DMS153 treated with DMSO at 0.1 percent for 48 hours (cell line): Measurements from ENCODE around the gene AR.
"Not testable (repeated sequence)": the region's sequence is repeated elsewhere in the genome, so short reads cannot be mapped to it uniquely, and the experiment has no call there.

ENCODE experiments used
- DNase-seq: peaks from one replicate; lab custom pipeline; 2025; ENCODE audit not compliant: unreplicated experiment; lab: John Stamatoyannopoulos, UW

The AR gene

GRCh38 chrX:67635424-67635823 is 91.6 kb downstream of the AR start:
- DNase-seq, result no peak

- no peak for DNase-seq
These were observed 92.7 kb downstream of the AR start for GRCh38 chrX:67636532-67636931.

- DNase-seq, result not testable (repeated sequence)
These were observed 93.5 kb downstream of the AR start for GRCh38 chrX:67637293-67637692.

- DNase-seq, result no peak
These were observed 104.5 kb downstream of the AR start for GRCh38 chrX:67648361-67648760.

- DNase-seq, result no peak
These were observed 107.8 kb downstream of the AR start for GRCh38 chrX:67651437-67652142.

- no peak for DNase-seq
These were observed 108.7 kb downstream of the AR start for GRCh38 chrX:67652543-67652942.

GRCh38 chrX:67654301-67654700 is 110.5 kb downstream of the AR start:
- DNase-seq, result no peak

GRCh38 chrX:67665583-67665982 is 121.8 kb downstream of the AR start:
- no peak for DNase-seq

GRCh38 chrX:67670717-67671116 is 126.9 kb downstream of the AR start:
- not testable (repeated sequence) for DNase-seq

GRCh38 chrX:67673741-67674274 is 130.0 kb downstream of the AR start:
- DNase-seq, result no peak

GRCh38 chrX:67674741-67675140 is 130.9 kb downstream of the AR start:
- no peak for DNase-seq

GRCh38 chrX:67684136-67684535 is 140.3 kb downstream of the AR start:
- DNase-seq, result no peak

GRCh38 chrX:67692246-67692645 is 148.4 kb downstream of the AR start:
- no peak for DNase-seq

- DNase-seq, result no peak
These were observed 150.1 kb downstream of the AR start for GRCh38 chrX:67693928-67694327.

- DNase-seq, result no peak
These were observed 153.6 kb downstream of the AR start for GRCh38 chrX:67697452-67697851.

GRCh38 chrX:67700602-67701001 is 156.8 kb downstream of the AR start:
- DNase-seq, result no peak

GRCh38 chrX:67714004-67714403 is 170.2 kb downstream of the AR start:
- DNase-seq, result no peak

- no peak for DNase-seq
These were observed 173.8 kb downstream of the AR start for GRCh38 chrX:67717571-67717970.

- DNase-seq, result no peak
These were observed 175.1 kb downstream of the AR start for GRCh38 chrX:67718926-67719325.

- DNase-seq, result no peak
These were observed 176.5 kb downstream of the AR start for GRCh38 chrX:67720344-67720743.

GRCh38 chrX:67721321-67721720 is 177.5 kb downstream of the AR start:
- DNase-seq, result no peak

- DNase-seq, result no peak
These were observed 179.9 kb downstream of the AR start for GRCh38 chrX:67723580-67724351.
